Large intestine (tissue), 3 donors: Measurements from ENCODE around the gene ESAM. TPM values are rescaled to one million over a fixed set of nuclear protein-coding genes. Genes with fewer than 3 reads are reported as not detected.

Experiments used
- DNase-seq, 2 donors: peaks; one replicate each; pipeline versions ENCODE4 v3.0.0 to v3.0.0-alpha.2; 2013
- H3K27ac ChIP-seq: one replicate; pipeline ENCODE4 v1.5.1; 2013; ENCODE audit warnings: low read length
- H3K27me3 ChIP-seq: 2 replicates; pipeline ENCODE4 v1.6.1; 2013; ENCODE audit warnings: low read length; ENCODE audit not compliant: control insufficient read depth, insufficient read depth
- H3K36me3 ChIP-seq: 2 replicates; pipeline ENCODE4 v1.6.1; 2013; ENCODE audit warnings: low read length; ENCODE audit not compliant: control insufficient read depth, insufficient read depth
- H3K4me1 ChIP-seq: one replicate; pipeline ENCODE4 v1.6.1; 2013; ENCODE audit warnings: low read length; ENCODE audit not compliant: control insufficient read depth, insufficient read depth
- H3K4me3 ChIP-seq: one replicate; pipeline ENCODE4 v1.5.1; 2013; ENCODE audit warnings: low read length
- H3K9me3 ChIP-seq: one replicate; pipeline ENCODE4 v1.6.1; 2013; ENCODE audit warnings: mild to moderate bottlenecking, low read depth, low read length, moderate library complexity; ENCODE audit not compliant: control insufficient read depth
- WGBS: methylation state at CpG from one replicate; pipeline ENCODE4 v1.1.5; 2013; ENCODE audit warnings: low lambda C conversion rate; ENCODE audit not compliant: insufficient coverage; 5-methylcytosine and 5-hydroxymethylcytosine counted together
- polyA plus RNA-seq: library from polyadenylated mRNA; unstranded; fragments of 120-200 nt; gene quantifications from one replicate; pipeline ENCODE4 v1.2.1, GENCODE V29; 2013

Gene ESAM
- polyA plus RNA-seq, 1 donor = 15.0 TPM

DNA sequence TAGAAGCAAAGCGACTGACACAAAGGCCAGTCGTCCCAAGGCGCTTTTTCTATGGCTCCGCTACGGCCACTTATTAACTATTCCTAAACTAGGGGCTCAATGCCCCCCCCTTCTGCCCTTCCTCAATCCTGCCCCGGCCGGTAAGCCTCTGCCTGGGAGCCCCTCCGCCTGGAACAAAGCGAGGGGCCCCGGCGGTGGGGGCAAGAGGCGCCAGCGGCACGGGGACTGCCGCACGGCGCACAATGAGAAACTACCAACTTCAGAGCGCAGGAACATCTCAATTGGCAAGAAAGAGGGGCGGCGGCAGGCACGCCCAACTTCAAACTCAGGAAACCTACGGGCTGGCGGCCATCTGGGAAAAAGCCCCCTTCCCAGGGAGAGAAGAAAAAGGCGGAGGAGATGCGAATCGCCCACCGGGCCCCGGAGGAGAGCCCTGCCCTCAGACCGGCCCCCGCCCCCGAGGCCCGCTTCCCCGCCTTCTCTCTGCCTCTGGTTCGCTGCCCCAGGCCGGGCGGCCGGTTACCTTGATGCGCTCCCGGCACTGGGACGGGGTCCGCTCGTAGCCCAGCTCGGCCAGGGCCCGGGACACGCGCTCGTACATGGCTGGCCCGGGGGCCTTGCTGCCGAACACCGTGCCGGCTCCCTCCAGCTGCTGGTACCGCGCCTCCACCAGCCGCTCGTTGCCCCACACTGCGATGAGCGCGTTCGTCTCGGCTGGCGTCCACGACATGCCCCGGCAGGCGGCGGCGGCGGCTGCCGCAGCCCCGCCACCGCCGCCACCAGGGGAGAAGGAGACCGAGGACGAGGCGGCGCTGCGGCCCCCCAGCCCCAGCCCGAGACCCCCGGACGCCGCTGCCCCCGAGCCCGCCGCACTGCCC is 37.5 kb upstream of the ESAM start:
- no CpG with 5 or more reads among the region's 83 CpGs for WGBS
- peak overlapping the region; percentile 84 for H3K4me3 ChIP-seq
- H3K27me3 ChIP-seq = no peaks in the 10 kb centered on the region
- no peaks in the 10 kb centered on the region for H3K9me3 ChIP-seq
- DNase-seq = peak; percentile 9 to 63
- H3K27ac ChIP-seq = peak overlapping the region; percentile 97
- no peaks in the 10 kb centered on the region for H3K36me3 ChIP-seq
- H3K4me1 ChIP-seq = no peaks in the 10 kb centered on the region

DNA sequence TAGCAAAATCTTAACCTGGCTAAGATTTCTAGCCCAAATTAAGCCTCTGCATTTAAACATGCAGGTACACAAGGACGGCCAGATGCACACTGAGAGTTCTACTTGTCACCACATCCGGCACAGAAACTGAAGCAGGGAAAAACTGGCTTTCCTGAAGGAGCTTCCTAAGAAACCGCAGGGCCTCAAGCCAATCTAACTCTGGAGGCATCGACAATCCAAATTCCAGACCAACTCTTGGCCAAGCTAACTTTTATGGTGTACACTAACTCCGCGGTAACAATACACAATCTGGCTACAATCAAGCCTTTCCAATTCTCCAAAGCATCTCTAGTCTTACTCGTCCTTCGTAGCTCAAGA is 36.9 kb upstream of the ESAM start:
- WGBS = no CpG with 5 or more reads among the region's 8 CpGs
- Histone ChIP-seq H3K36me3 (no peaks in the 10 kb centered on the region), H3K27me3 (no peaks in the 10 kb centered on the region), H3K9me3 (no peaks in the 10 kb centered on the region), H3K4me1 (no peaks in the 10 kb centered on the region), H3K27ac (peak overlapping the region; percentile 54), H3K4me3 (peak overlapping the region; percentile 84)
- peak; percentile 12 to 55 for DNase-seq

DNA sequence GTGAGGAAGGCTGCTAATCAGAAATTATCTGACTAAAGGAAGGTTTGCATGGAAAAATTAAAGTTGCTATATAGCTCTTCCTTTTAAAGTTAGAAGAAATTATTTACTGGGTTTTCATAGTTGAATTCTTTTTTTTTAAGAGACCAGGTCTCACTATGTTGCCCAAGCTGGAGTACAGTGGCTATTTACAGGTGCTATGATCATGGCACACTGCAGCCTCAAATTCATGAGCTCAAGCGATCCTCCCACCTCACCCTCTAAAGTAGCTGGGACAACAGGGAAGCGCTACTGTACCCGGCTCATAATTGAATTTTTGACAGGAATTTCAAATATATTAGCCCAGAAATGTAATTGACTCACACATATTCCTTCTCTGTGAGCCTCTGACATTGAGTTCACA is 34.2 kb upstream of the ESAM start:
- WGBS = no CpG with 5 or more reads among the region's 3 CpGs
- Histone ChIP-seq H3K4me1 (no peaks in the 10 kb centered on the region), H3K27ac (no peak overlapping the region), H3K36me3 (no peaks in the 10 kb centered on the region), H3K27me3 (no peaks in the 10 kb centered on the region), H3K4me3 (no peak overlapping the region), H3K9me3 (no peaks in the 10 kb centered on the region)
- no peak for DNase-seq

DNA sequence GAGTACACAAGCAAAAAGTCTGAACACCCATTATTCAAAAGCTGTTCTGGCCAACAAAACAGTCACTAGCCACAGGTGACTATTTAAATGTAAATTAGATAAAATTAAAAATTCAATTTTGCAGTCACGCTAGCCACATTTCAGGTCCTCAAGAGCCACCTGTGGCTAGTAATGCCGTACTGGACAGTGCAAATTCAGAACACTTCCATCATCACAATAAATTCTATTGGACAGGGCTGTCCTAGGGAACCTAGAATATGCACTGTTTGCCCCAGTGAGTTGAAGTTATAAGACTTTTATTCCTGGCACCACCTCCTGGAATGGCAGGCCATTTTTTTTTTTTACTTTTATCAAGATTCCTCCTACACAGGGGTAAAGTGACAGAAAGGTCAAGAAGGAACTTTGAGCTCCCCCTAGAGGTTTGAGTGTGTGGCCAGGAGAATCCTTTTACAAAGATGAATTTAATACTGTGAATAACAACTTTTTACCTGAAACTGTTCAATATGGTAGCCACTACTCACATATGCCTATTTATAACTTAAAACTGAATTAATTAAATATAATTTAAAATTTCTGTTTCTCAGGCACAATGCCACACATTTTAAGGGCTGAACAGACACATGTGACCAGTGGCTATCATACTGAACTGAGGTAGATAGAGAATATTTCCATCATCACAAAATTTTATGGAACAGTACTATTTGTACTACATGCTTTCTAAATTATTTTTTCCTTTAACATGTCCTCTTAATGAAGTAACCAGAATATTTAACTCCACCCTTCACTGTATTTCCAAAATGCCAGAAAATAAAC is 31.6 kb upstream of the ESAM start:
- peak; percentile 16 to 32 for DNase-seq
- H3K27me3 ChIP-seq = no peaks in the 10 kb centered on the region
- no CpG with 5 or more reads among the region's 2 CpGs for WGBS
- H3K4me3 ChIP-seq = no peak overlapping the region
- no peaks in the 10 kb centered on the region for H3K9me3 ChIP-seq
- no peak overlapping the region for H3K27ac ChIP-seq
- H3K36me3 ChIP-seq = no peaks in the 10 kb centered on the region
- no peaks in the 10 kb centered on the region for H3K4me1 ChIP-seq

DNA sequence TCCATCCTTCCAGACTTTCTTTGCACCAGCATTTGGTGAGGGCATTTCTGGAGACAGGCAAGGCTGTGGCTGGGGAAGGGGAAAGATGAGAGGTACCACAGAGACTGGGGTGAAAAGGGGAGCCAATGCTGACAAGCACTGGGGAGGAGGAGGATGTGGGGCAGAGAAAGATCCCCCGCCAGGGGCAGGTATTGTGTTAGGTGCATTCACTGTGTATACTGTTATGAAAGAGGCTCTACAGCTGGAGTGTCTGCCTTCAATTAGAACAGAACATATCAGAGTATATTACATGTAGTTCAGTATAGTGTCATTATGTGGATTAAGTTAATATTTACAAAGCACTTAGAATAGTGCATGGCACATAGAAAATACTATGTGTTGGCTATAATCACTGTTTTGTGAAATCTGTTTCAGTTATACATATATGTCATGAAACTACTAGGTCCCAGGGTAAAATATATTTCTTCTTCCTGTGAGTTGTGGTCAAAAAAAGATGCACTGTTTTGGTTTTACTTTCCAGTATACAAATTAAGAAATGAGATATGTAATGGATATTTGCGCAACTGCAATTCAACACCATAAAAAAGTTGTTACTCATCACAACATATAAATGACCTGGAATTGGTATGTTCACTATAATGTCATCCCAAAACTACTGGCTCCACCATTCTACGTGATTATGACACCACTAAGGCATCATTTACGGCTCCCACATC is 29.7 kb upstream of the ESAM start:
- H3K9me3 ChIP-seq = no peaks in the 10 kb centered on the region
- H3K27me3 ChIP-seq = no peaks in the 10 kb centered on the region
- H3K4me3 ChIP-seq = no peak overlapping the region
- no peaks in the 10 kb centered on the region for H3K36me3 ChIP-seq
- no peak for DNase-seq
- H3K4me1 ChIP-seq = no peaks in the 10 kb centered on the region
- no CpG with 5 or more reads among the region's 4 CpGs for WGBS
- H3K27ac ChIP-seq = no peak overlapping the region

DNA sequence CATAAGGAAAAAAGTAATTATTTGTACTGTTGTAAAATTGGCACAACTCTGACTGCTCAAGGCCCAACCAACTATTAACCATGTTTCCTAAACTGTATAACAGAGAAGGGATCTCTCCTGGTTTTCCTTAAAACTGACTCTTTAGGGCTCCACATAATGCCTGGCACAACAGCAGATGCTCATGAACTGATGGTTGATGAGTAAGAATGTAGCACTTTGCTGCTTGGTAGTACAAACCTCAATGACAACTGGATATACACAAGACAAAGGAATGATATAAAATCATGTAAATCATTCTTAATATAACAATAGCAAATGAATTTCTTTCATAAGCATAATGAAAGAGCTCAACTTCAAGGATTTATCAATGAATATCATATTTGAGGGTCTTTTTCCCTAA is 26.4 kb upstream of the ESAM start:
- no peak for DNase-seq
- Histone ChIP-seq H3K4me1 (no peaks in the 10 kb centered on the region), H3K9me3 (no peaks in the 10 kb centered on the region), H3K27me3 (no peaks in the 10 kb centered on the region), H3K27ac (no peak overlapping the region), H3K36me3 (no peaks in the 10 kb centered on the region), H3K4me3 (no peak overlapping the region)

DNA sequence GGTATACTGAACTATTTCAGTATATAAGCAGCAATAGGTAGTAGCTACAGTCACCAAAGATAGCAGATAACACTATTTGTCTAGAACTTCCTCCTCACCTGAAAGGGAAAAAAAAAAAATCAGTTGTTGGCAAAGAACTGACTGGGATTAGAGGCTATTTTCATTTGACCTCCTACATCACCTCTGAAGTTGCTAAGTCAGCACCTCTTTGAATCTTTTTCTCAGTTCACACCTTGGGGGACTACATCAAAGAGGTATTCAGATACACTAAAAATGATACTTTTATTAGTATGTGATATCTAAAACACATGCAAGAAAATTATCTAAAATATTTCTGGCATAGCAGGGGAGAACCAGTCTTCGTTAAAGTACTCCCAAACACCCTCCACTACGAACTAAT is 22.0 kb upstream of the ESAM start:
- Histone ChIP-seq H3K27me3 (no peaks in the 10 kb centered on the region), H3K4me3 (no peak overlapping the region), H3K27ac (no peak overlapping the region), H3K9me3 (no peaks in the 10 kb centered on the region), H3K4me1 (no peaks in the 10 kb centered on the region), H3K36me3 (no peaks in the 10 kb centered on the region)
- DNase-seq = no peak
- 100% methylated on average over 1 of the region's 2 CpGs for WGBS

DNA sequence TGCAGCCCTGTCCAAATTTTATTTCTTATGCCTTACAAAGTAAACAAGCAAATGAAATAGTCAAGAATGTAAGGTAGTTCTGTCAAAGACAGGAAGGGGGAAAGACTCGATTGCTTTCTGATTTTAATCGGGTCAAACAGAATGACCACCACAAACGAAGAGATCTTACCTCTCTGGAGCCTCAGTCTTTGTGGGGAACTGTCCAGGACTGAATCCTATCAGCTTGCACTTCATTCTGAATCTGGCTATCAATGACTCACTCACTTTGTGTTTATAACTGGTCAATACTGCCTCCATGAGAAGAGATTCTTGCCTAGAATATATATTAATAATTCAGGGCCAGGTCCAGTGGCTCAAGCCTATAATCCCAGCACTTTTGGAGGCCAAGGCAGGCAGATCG is 20.9 kb upstream of the ESAM start:
- no peak for DNase-seq
- no peaks in the 10 kb centered on the region for H3K4me1 ChIP-seq
- WGBS = no CpG with 5 or more reads among the region's 4 CpGs
- H3K36me3 ChIP-seq = no peaks in the 10 kb centered on the region
- no peak overlapping the region for H3K27ac ChIP-seq
- H3K9me3 ChIP-seq = no peaks in the 10 kb centered on the region
- no peak overlapping the region for H3K4me3 ChIP-seq
- no peaks in the 10 kb centered on the region for H3K27me3 ChIP-seq

DNA sequence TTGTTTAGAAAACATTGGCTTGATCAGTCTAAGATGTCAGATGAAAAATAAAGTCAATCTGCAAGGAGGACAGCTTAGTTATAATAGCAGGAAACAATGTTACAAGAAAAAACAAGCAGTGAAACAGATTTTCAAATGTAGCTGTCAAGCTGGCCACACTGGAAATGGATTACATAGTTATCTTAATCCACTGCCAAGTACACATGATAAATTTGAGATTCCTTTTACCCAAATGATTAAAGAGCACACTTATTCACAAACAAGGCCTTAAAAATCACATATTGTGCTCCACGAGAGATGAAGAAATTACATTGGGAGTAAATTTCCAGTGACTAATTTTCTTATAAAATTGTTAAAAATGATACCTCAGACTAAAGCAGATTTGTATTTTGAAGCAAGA is 17.5 kb upstream of the ESAM start:
- WGBS = no CpG with 5 or more reads among the region's 1 CpG
- no peaks in the 10 kb centered on the region for H3K9me3 ChIP-seq

DNA sequence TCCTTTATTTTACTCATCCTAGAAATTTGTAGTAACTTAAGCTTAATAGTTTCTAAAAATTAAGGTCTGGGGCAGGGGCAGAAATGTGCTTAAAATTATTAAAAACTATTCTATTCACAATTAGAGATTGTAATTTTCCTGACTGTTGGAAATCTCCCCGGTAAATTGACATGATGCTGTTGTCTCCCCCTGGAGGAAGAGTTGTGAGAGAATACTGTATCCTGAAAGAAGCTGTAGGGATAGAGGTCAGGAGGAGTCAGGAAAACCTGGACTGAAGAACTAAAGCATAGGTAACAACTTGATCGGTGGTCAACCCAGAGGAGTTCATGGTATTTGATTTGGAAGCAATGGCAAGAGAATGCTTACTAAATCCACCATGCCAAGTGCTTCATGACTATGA is 16.2 kb upstream of the ESAM start:
- peaks cover 6% of the 10 kb centered on the region for H3K36me3 ChIP-seq
- H3K27ac ChIP-seq = no peak overlapping the region
- no peaks in the 10 kb centered on the region for H3K27me3 ChIP-seq
- no CpG with 5 or more reads among the region's 2 CpGs for WGBS
- no peak for DNase-seq
- no peaks in the 10 kb centered on the region for H3K9me3 ChIP-seq
- H3K4me3 ChIP-seq = no peak overlapping the region
- H3K4me1 ChIP-seq = no peaks in the 10 kb centered on the region

More for the DNA sequence above, 17.5 kb upstream of the ESAM start:
- Histone ChIP-seq H3K4me1 (no peaks in the 10 kb centered on the region), H3K27ac (no peak overlapping the region), H3K27me3 (no peaks in the 10 kb centered on the region), H3K36me3 (peaks cover 2% of the 10 kb centered on the region), H3K4me3 (no peak overlapping the region)
- DNase-seq = no peak
